GM18519 (cell line): ENCODE results near the gene CLEC14A.

Source experiments
- ATAC-seq: cut with Tn5 transposase; IDR thresholded peaks from one replicate; pipeline ENCODE4 v1.9.1; 2021; ENCODE audit warnings: mild to moderate bottlenecking, moderate library complexity; ENCODE audit not compliant: unreplicated experiment, low FRiP score

The CLEC14A gene

GRCh38 chr14:38250331-38250730, 5.6 kb downstream of the CLEC14A start:
- ATAC-seq: no peak

GRCh38 chr14:38248321-38249028, 7.4 kb downstream of the CLEC14A start:
- no peak for ATAC-seq

- no peak for ATAC-seq
Measured at GRCh38 chr14:38243696-38244240, 12.1 kb downstream of the CLEC14A start.

- ATAC-seq: no peak
Measured at GRCh38 chr14:38238878-38239277, 17.0 kb downstream of the CLEC14A start.

GRCh38 chr14:38238332-38238731, 17.6 kb downstream of the CLEC14A start:
- no peak for ATAC-seq

- ATAC-seq: no peak
Measured at GRCh38 chr14:38233218-38233617, 22.7 kb downstream of the CLEC14A start.

GRCh38 chr14:38226366-38226765, 29.5 kb downstream of the CLEC14A start:
- no peak for ATAC-seq

- ATAC-seq: no peak
Measured at GRCh38 chr14:38225946-38226345, 29.9 kb downstream of the CLEC14A start.

GRCh38 chr14:38224338-38224737, 31.6 kb downstream of the CLEC14A start:
- ATAC-seq: no peak

- no peak for ATAC-seq
Measured at GRCh38 chr14:38221077-38221476, 34.8 kb downstream of the CLEC14A start.

- no peak for ATAC-seq
Measured at GRCh38 chr14:38217553-38217952, 38.3 kb downstream of the CLEC14A start.

- ATAC-seq: no peak
Measured at GRCh38 chr14:38213001-38213400, 42.9 kb downstream of the CLEC14A start.

GRCh38 chr14:38212111-38212510, 43.8 kb downstream of the CLEC14A start:
- no peak for ATAC-seq

- no peak for ATAC-seq
Measured at GRCh38 chr14:38211255-38211735, 44.6 kb downstream of the CLEC14A start.

- ATAC-seq: no peak
Measured at GRCh38 chr14:38210587-38211216, 45.2 kb downstream of the CLEC14A start.

GRCh38 chr14:38209572-38210557, 46.0 kb downstream of the CLEC14A start:
- no peak for ATAC-seq

- no peak for ATAC-seq
Measured at GRCh38 chr14:38208618-38209562, 47.0 kb downstream of the CLEC14A start.

GRCh38 chr14:38207736-38208617, 47.9 kb downstream of the CLEC14A start, which contains the start of gene SSTR1:
SSTR1 (plus strand) TSS chr14:38207904; CDS start chr14:38209390, 1,486 bp downstream.
- ATAC-seq: no peak

- no peak for ATAC-seq
Measured at GRCh38 chr14:38207377-38207735, 48.5 kb downstream of the CLEC14A start.
